Measurements from ENCODE around the gene RCC1. TPM values are rescaled to one million over a fixed set of nuclear protein-coding genes. Genes with fewer than 3 reads are reported as not detected.
A peak's percentile ranks its signal among the peaks of the same experiment; 100 is the strongest.
"Not testable (repeated sequence)": the region's sequence is repeated elsewhere in the genome, so short reads cannot be mapped to it uniquely, and the experiment has no call there.

The RCC1 gene
- total RNA-seq, 2 experiments from 2014 or later = 8.5 to 9.9 TPM

GRCh38 chr1:28510273-28510969, 4.6 kb downstream of the RCC1 start:
- TF ChIP-seq, protein P1, sequence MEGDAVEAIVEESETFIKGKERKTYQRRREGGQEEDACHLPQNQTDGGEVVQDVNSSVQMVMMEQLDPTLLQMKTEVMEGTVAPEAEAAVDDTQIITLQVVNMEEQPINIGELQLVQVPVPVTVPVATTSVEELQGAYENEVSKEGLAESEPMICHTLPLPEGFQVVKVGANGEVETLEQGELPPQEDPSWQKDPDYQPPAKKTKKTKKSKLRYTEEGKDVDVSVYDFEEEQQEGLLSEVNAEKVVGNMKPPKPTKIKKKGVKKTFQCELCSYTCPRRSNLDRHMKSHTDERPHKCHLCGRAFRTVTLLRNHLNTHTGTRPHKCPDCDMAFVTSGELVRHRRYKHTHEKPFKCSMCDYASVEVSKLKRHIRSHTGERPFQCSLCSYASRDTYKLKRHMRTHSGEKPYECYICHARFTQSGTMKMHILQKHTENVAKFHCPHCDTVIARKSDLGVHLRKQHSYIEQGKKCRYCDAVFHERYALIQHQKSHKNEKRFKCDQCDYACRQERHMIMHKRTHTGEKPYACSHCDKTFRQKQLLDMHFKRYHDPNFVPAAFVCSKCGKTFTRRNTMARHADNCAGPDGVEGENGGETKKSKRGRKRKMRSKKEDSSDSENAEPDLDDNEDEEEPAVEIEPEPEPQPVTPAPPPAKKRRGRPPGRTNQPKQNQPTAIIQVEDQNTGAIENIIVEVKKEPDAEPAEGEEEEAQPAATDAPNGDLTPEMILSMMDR (IDR thresholded peaks at IDR 0.05) = no peak
- H3K4me3 ChIP-seq (ENCODE audit: low read length) = peak overlapping the region; percentile 11
- H3K4me1 ChIP-seq (ENCODE audit: insufficient read depth, low read length) = peaks cover 61% of the 10 kb centered on the region
- no peaks in the 10 kb centered on the region for H3K9me3 ChIP-seq (ENCODE audit: control insufficient read depth in 1 of 2, insufficient read depth in 1 of 2, low read length in 2 of 2)
- Mint-ChIP-seq H3K4me3 (peak overlapping the region; percentile 94), H3K9me3 (no peaks in the 10 kb centered on the region), H3K27me3 (no peaks in the 10 kb centered on the region), H3K36me3 (ENCODE audit: low read depth) (peaks cover 88% of the 10 kb centered on the region), H3K4me1 (ENCODE audit: low read depth) (peaks cover 64% of the 10 kb centered on the region), H3K27ac (peak overlapping the region; percentile 88)
- ATAC-seq (ENCODE audit: poor library complexity) (no peak), DNase-seq (peak in 4 of 14 experiments; percentile 24 to 43 (median 34))
- no peaks in the 10 kb centered on the region for H3K27me3 ChIP-seq (ENCODE audit: control insufficient read depth in 1 of 2, insufficient read depth in 2 of 2, low read length in 2 of 2)
- H3K27ac ChIP-seq (ENCODE audit: low read depth in 1 of 2, low read length in 2 of 2) = peak overlapping the region; percentile 47 to 61
- ChIA-PET CTCF (interaction anchor here (0.5 to 1.3 kb wide), 3 partner anchors 8 to 366 kb away, joined by 3 to 4 read pairs (median 3); no protein-coding TSS in a partner anchor), POLR2A (interaction anchor here (1.4 to 7.0 kb wide), 3 partner anchors 70 to 265 kb away, joined by 4 to 111 read pairs (median 9); partner anchors contain the start of gene TAF12)
- H3K36me3 ChIP-seq (ENCODE audit: insufficient read depth, low read length) = peaks cover 76% of the 10 kb centered on the region
- intact Hi-C loops (cut with DNase I, micrococcal nuclease) = no loop called here

DNA sequence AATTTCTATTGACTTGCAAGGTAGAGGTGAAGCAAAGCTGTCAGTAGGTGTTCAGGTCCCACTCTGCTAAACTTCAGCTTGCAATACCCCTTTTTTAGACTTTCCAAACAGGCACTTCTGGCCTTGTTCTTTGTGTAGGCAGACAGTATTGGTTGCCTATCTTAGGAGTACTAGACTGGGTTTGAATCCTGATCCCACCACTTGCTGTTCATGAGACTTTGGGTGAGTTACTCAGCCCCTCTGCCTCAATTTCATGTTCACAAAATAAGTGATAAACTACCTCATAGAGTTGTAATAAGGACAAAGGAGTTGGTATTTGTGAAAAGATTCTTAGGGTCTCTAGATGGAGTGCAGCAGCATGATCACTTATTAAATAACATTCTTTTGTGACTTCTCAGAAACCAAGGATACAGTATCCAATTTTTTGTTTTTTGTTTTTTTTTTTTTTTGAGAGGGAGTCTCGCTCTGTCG, 5.2 kb downstream of the RCC1 start:
- H3K4me3 ChIP-seq (ENCODE audit: low read length) = no peak overlapping the region
- Mint-ChIP-seq H3K9me3 (no peaks in the 10 kb centered on the region), H3K36me3 (ENCODE audit: low read depth) (peaks cover 83% of the 10 kb centered on the region), H3K27ac (peak overlapping the region; percentile 88), H3K4me3 (peak overlapping the region; percentile 94), H3K4me1 (ENCODE audit: low read depth) (peaks cover 58% of the 10 kb centered on the region), H3K27me3 (no peaks in the 10 kb centered on the region)
- TF ChIP-seq, protein P1 (IDR thresholded peaks at IDR 0.05) = no peak
- no peak for DNase-seq
- CTCF ChIA-PET = interaction anchor here (0.7 to 1.3 kb wide), 2 partner anchors 7 to 366 kb away, joined by 3 to 4 read pairs; no protein-coding TSS in a partner anchor
- H3K9me3 ChIP-seq (ENCODE audit: control insufficient read depth in 1 of 2, insufficient read depth in 1 of 2, low read length in 2 of 2) = no peaks in the 10 kb centered on the region
- intact Hi-C loops (cut with DNase I, micrococcal nuclease) = no loop called here
- H3K36me3 ChIP-seq (ENCODE audit: insufficient read depth, low read length) = peaks cover 76% of the 10 kb centered on the region
- ATAC-seq (ENCODE audit: poor library complexity) = no peak
- H3K27ac ChIP-seq (ENCODE audit: low read depth in 1 of 2, low read length in 2 of 2) = peak overlapping the region in 1 of 2 donors; percentile 12
- peaks cover 60% of the 10 kb centered on the region for H3K4me1 ChIP-seq (ENCODE audit: insufficient read depth, low read length)
- POLR2A ChIA-PET = interaction anchor here (2.3 to 7.0 kb wide), 2 partner anchors 69 to 132 kb away, joined by 9 to 111 read pairs; partner anchors contain the start of gene TAF12
- no peaks in the 10 kb centered on the region for H3K27me3 ChIP-seq (ENCODE audit: control insufficient read depth in 1 of 2, insufficient read depth in 2 of 2, low read length in 2 of 2)

DNA sequence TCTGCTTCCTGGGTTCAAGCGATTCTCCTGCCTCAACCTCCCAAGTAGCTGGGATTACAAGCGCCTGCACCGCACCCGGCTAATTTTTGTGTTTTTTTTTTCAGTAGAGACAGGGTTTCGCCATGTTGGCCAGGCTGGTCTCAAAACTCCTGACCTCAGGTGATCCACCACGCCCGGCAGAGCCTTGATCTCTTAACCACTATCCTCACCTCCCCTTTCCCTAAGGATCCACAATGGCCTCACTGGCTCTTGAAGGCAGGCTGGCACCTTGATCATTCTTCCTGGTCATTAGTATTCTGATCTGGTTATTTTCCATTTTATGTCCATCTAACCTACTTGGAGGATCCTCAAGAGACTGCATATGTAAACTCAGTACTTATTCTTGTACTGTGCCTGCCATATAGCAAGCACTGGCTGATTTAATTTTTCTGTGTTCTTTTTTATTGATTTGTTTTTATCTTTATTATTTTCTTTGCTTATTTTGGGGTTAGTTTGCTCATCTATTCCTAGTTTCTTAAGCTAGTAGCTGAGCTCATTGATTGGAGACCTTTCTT, 6.3 kb downstream of the RCC1 start:
- no peak overlapping the region for H3K4me3 ChIP-seq (ENCODE audit: low read length)

DNA sequence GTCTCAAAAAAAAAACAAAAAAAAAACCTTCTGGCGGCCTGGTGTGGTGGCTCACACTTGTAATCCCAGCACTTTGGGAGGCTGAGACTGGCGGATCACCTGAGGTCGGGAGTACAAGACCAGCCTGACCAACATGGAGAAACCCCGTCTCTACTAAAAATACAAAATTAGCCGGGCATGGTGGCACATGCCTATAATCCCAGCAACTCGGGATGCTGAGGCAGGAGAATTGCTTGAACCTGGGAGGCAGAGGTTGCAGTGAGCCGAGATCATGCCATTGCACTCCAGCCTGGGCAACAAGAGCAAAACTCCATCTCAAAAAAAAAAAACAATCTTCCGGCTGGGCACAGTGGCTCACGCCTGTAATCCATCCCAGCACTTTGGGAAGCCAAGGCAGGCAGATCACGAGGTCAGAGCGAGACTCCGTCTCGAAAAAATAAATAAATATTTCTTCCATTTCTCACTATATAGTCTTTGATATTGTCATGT, 8.6 kb downstream of the RCC1 start:
- H3K9me3 ChIP-seq (ENCODE audit: control insufficient read depth in 1 of 2, insufficient read depth in 1 of 2, low read length in 2 of 2); H3K9me3 Mint-ChIP-seq; POLR2A ChIA-PET; H3K4me3 ChIP-seq (ENCODE audit: low read length); H3K27me3 Mint-ChIP-seq; ATAC-seq (ENCODE audit: poor library complexity); intact Hi-C loops (cut with DNase I, micrococcal nuclease); H3K27ac ChIP-seq (ENCODE audit: low read depth in 1 of 2, low read length in 2 of 2); DNase-seq; H3K27me3 ChIP-seq (ENCODE audit: control insufficient read depth in 1 of 2, insufficient read depth in 2 of 2, low read length in 2 of 2); CTCF ChIA-PET: not testable (repeated sequence)
- Mint-ChIP-seq H3K27ac (peak overlapping the region; percentile 44), H3K4me1 (ENCODE audit: low read depth) (peaks cover 51% of the 10 kb centered on the region), H3K36me3 (ENCODE audit: low read depth) (peaks cover 58% of the 10 kb centered on the region), H3K4me3 (peak overlapping the region; percentile 34)
- H3K4me1 ChIP-seq (ENCODE audit: insufficient read depth, low read length) = peaks cover 53% of the 10 kb centered on the region
- peaks cover 53% of the 10 kb centered on the region for H3K36me3 ChIP-seq (ENCODE audit: insufficient read depth, low read length)

More for the DNA sequence above, 6.3 kb downstream of the RCC1 start:
- H3K27ac Mint-ChIP-seq = peak overlapping the region; percentile 73
- intact Hi-C loops (cut with DNase I, micrococcal nuclease) = no loop called here
- H3K36me3 Mint-ChIP-seq (ENCODE audit: low read depth) = peaks cover 71% of the 10 kb centered on the region
- ATAC-seq (ENCODE audit: poor library complexity) = no peak
- H3K27ac ChIP-seq (ENCODE audit: low read depth in 1 of 2, low read length in 2 of 2) = no peak overlapping the region
- ChIA-PET POLR2A (interaction anchor here (0.7 to 1.5 kb wide), 3 partner anchors 29 to 240 kb away, joined by 3 to 8 read pairs (median 4); no protein-coding TSS in a partner anchor), CTCF (no interaction called here)
- H3K27me3 ChIP-seq (ENCODE audit: control insufficient read depth in 1 of 2, insufficient read depth in 2 of 2, low read length in 2 of 2) = no peaks in the 10 kb centered on the region
- H3K9me3 ChIP-seq (ENCODE audit: control insufficient read depth in 1 of 2, insufficient read depth in 1 of 2, low read length in 2 of 2) = no peaks in the 10 kb centered on the region
- no peaks in the 10 kb centered on the region for H3K9me3 Mint-ChIP-seq
- DNase-seq = no peak
- TF ChIP-seq, protein P1 (IDR thresholded peaks at IDR 0.05) = no peak
- peaks cover 60% of the 10 kb centered on the region for H3K4me1 ChIP-seq (ENCODE audit: insufficient read depth, low read length)
- peak overlapping the region; percentile 66 for H3K4me3 Mint-ChIP-seq
- peaks cover 76% of the 10 kb centered on the region for H3K36me3 ChIP-seq (ENCODE audit: insufficient read depth, low read length)
- H3K4me1 Mint-ChIP-seq (ENCODE audit: low read depth) = peaks cover 54% of the 10 kb centered on the region
- no peaks in the 10 kb centered on the region for H3K27me3 Mint-ChIP-seq

All from CD4-positive, alpha-beta T cell (primary cell).